Type B pancreatic cell (in vitro differentiated cells): ENCODE results near the gene OR9Q1. TPM values are rescaled to one million over a fixed set of nuclear protein-coding genes. Genes with fewer than 3 reads are reported as not detected.

Source experiments
- DNase-seq: peaks from one replicate; pipeline ENCODE4 v3.0.0; 2021; ENCODE audit warnings: mixed read lengths; ENCODE audit not compliant: unreplicated experiment; ENCODE audit errors: extremely low spot score
- H3K27ac Mint-ChIP-seq: 2 replicates; pipeline ENCODE4 v1.8.0; 2021; ENCODE audit warnings: mild to moderate bottlenecking, mixed read lengths
- H3K27me3 Mint-ChIP-seq: 2 replicates; pipeline ENCODE4 v1.8.0; 2021; ENCODE audit warnings: mixed read lengths
- H3K36me3 Mint-ChIP-seq: 2 replicates; pipeline ENCODE4 v1.8.0; 2021; ENCODE audit warnings: mixed read lengths
- H3K4me1 Mint-ChIP-seq: one replicate; pipeline ENCODE4 v1.8.0; 2021; ENCODE audit warnings: mixed read lengths; ENCODE audit not compliant: unreplicated experiment
- H3K4me3 Mint-ChIP-seq: 2 replicates; pipeline ENCODE4 v1.8.0; 2021; ENCODE audit warnings: mild to moderate bottlenecking, mixed read lengths
- H3K9me3 Mint-ChIP-seq: 2 replicates; pipeline ENCODE4 v1.8.0; 2021; ENCODE audit warnings: mixed read lengths
- CTCF ChIP-seq: fragments of 200-600 bp; sonication (generic); conservative IDR thresholded peaks from 2 replicates; pipeline ENCODE4 v1.5.0; 2021; ENCODE audit warnings: antibody characterized with exemption, mild to moderate bottlenecking
- total RNA-seq: library from RNA; stranded (reverse); gene quantifications from 2 replicates; pipeline ENCODE4 v1.2.1, GENCODE V29; 2021; ENCODE audit warnings: low replicate concordance

OR9Q1 gene
- total RNA-seq, 1 donor from 2014 or later, result not detected

DNA sequence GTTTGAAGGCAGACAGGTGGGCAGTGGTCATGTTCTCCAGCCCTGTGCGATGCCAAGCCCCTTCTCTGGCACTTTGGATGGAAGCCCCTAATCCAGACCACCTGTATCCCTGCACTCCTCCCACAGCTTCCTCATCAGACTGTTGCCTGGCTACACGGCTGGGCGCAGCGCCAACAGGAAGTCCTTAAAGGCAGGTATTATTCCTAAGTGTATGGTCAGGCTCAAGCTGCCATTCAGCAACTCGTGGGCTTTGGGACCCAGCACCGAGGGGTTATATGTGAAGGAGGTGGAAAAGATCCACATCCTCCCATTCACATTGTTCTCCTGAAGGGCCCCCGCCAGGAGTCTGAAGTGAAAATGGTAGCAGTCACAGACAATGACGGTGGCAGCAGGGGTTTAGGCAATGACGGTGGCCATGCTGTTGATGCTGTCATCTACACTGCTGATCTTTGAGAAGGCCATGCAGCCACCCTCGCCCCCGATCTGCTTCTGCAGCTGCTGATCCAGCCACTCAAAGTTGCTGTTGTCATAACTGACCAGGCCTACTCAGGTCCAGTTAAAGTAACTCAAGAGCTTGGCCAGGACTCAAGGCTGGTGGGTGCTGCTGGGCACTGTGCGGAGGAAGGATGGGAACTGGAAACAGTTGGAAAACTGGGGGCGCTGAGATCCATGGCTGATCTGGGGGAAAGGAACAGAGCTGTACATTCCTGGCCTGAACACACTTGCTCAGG lies 34.8 kb downstream of the OR9Q1 start:
- H3K27ac Mint-ChIP-seq, result peak overlapping the region; percentile 33
- H3K27me3 Mint-ChIP-seq, result peaks cover 3% of the 10 kb centered on the region
- TF ChIP-seq CTCF, result no peak
- H3K36me3 Mint-ChIP-seq, result no peaks in the 10 kb centered on the region
- no peak for DNase-seq
- no peaks in the 10 kb centered on the region for H3K9me3 Mint-ChIP-seq
- H3K4me1 Mint-ChIP-seq, result peaks cover 5% of the 10 kb centered on the region
- H3K4me3 Mint-ChIP-seq, result no peak overlapping the region

DNA sequence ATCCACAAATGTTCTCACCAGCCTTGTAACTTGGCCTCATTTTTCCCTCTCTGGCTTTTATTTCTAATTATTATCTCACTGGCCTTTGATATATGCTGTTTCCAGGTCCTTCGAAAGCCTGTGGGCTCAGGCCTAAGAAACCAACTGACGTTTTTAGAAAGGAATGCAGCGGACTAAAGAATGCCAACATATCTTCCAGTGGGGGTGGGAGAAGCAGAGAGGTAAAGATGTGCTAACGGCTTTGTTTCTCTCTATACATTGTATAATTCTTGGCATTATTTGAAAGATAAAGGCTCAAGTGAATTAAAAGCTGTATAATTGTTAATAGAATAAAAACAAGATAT lies 35.3 kb downstream of the OR9Q1 start:
- no peak for DNase-seq

GRCh38 chr11:58060535-58060934 lies 36.9 kb downstream of the OR9Q1 start:
- H3K9me3 Mint-ChIP-seq, result no peaks in the 10 kb centered on the region
- peaks cover 3% of the 10 kb centered on the region for H3K27me3 Mint-ChIP-seq
- no peak for TF ChIP-seq CTCF
- no peak overlapping the region for H3K4me3 Mint-ChIP-seq
- no peak for DNase-seq
- no peaks in the 10 kb centered on the region for H3K36me3 Mint-ChIP-seq
- no peak overlapping the region for H3K27ac Mint-ChIP-seq
- H3K4me1 Mint-ChIP-seq, result peaks cover 5% of the 10 kb centered on the region

More for the DNA sequence above, 35.3 kb downstream of the OR9Q1 start:
- H3K36me3 Mint-ChIP-seq, result no peaks in the 10 kb centered on the region
- no peak overlapping the region for H3K4me3 Mint-ChIP-seq
- no peaks in the 10 kb centered on the region for H3K9me3 Mint-ChIP-seq
- TF ChIP-seq CTCF, result no peak
- peaks cover 3% of the 10 kb centered on the region for H3K27me3 Mint-ChIP-seq
- H3K4me1 Mint-ChIP-seq, result peaks cover 5% of the 10 kb centered on the region
- peak overlapping the region; percentile 33 for H3K27ac Mint-ChIP-seq

DNA sequence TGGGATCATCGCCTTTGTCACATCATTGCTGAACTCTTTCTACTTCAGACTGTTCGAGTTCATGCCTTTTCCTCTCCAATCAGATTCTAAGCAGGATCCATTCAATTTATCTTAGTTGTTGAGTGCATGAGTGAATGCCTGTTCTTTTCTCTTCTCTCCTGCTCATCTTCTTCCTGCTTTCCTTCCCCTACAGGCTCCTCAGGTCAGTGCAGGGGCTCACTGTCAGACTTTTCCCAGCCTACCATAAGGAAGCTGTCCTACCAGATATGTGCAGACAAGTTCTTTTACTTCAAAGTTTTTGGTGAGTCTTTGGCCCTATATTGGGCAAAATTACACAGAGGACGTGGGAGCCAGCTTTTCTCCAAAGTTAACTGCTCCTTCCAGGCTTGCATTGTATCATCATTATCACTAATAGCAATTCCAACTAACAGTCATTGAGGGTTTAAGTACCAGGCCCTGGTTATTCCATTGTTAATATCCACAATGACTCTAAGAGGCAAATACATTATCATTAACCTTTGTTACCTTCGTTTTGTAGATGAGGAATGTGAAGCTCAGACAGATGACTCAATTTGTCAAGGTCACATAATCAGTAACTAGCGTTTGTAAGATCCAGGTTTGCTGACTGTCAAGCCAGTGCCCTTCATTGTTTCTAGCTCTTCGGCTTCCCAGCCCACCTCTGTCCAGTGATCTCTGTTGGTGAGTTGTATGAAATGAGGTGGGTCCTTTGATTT lies 37.4 kb downstream of the OR9Q1 start:
- DNase-seq, result no peak
- H3K9me3 Mint-ChIP-seq, result no peaks in the 10 kb centered on the region
- H3K27me3 Mint-ChIP-seq, result peaks cover 3% of the 10 kb centered on the region
- no peaks in the 10 kb centered on the region for H3K36me3 Mint-ChIP-seq
- peak; percentile 29 for TF ChIP-seq CTCF
- H3K4me1 Mint-ChIP-seq, result peaks cover 5% of the 10 kb centered on the region
- no peak overlapping the region for H3K4me3 Mint-ChIP-seq
- no peak overlapping the region for H3K27ac Mint-ChIP-seq

GRCh38 chr11:58061813-58062212 lies 38.1 kb downstream of the OR9Q1 start:
- Mint-ChIP-seq H3K9me3 (no peaks in the 10 kb centered on the region), H3K36me3 (no peaks in the 10 kb centered on the region), H3K4me3 (no peak overlapping the region), H3K4me1 (peaks cover 5% of the 10 kb centered on the region), H3K27me3 (peaks cover 3% of the 10 kb centered on the region), H3K27ac (no peak overlapping the region)
- TF ChIP-seq CTCF, result no peak
- DNase-seq, result no peak
